Mucosa of descending colon (tissue), 3 donors: ENCODE results near the gene WDR54. TPM values are rescaled to one million over a fixed set of nuclear protein-coding genes. Genes with fewer than 3 reads are reported as not detected.
"Not testable (repeated sequence)": the region's sequence is repeated elsewhere in the genome, so short reads cannot be mapped to it uniquely, and the experiment has no call there.

ENCODE experiments used
- ATAC-seq: fragments of 200-7000 bp; cut with Tn5 transposase; one replicate; pipeline ENCODE4 v1.9.1; 2020; ENCODE audit warnings: mild to moderate bottlenecking, moderate library complexity
- DNase-seq, 3 donors: peaks; one replicate each; pipeline ENCODE4 v3.0.0-alpha.2; 2020
- H3K36me3 ChIP-seq: fragments of 200-600 bp; one replicate; pipeline ENCODE4 v1.8.0; 2021; ENCODE audit warnings: low read depth, mild to moderate bottlenecking
- H3K4me1 ChIP-seq: fragments of 200-600 bp; one replicate; pipeline ENCODE4 v1.8.0; 2021; ENCODE audit warnings: low read depth, mild to moderate bottlenecking
- H3K4me3 ChIP-seq: fragments of 200-600 bp; one replicate; pipeline ENCODE4 v1.8.0; 2021; ENCODE audit warnings: mild to moderate bottlenecking
- H3K9me3 ChIP-seq: fragments of 200-600 bp; one replicate; pipeline ENCODE4 v1.8.0; 2021; ENCODE audit warnings: mild to moderate bottlenecking
- intact Hi-C, 2 donors: fragments of 100-400 bp; cut with DNase I in 1 of 2; cut with micrococcal nuclease in 1 of 2; formaldehyde crosslinking; loops; one replicate each; pipeline versions ENCODE4 v1.11.0 to v1.11.1; 2022; cut with DNase I, micrococcal nuclease
- total RNA-seq, 3 donors: library from RNA; stranded (reverse); fragmentation: NEBNext Ultra II Directional in 2 of 3; extraction: Animal tissue kit (Norgen Biotek cat#: 25700) in 2 of 3; gene quantifications; one replicate each; pipeline versions ENCODE4 v1.2.1 to v1.2.4, GENCODE V29; 2021 to 2023
- TF ChIP-seq, protein P1 (sequence below): fragments of 200-600 bp; IDR thresholded peaks from one replicate; pipeline ENCODE4 v1.8.0; 2022; ENCODE audit warnings: antibody characterized with exemption, mild to moderate bottlenecking
- donor health status: DM: no; HTN: no; CAD: no; lungs with moderate emphysema.
- donor health status: DM: no; HTN: no; CAD: no.
- donor health status: DM: no; HTN: yes; CAD: no.

Gene WDR54
- total RNA-seq, 3 donors from 2014 or later: 4.0 to 4.8 (median 4.5) TPM

DNA sequence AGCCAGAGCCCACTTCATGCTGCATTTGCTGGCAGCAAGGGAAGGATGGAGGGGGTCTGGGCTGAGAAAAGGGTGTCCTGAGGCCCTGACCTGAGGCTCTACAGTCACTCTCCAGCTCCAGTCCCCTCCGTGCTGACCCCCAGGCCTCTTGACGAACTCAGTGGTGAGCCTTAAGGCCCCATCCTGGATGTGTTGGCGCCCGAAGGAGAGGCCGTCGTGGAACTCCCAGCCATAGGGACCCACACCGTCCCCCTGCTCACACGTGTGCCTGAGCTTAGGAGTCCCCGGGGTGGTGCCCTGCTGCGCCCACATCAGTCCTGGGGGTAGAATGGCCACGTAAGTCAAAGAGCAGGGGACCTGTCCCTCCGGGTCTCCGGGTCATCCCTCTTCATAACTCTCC lies 42.9 kb downstream of the WDR54 start:
- intact Hi-C loops: no loop called here
- peak; percentile 25 for ATAC-seq

DNA sequence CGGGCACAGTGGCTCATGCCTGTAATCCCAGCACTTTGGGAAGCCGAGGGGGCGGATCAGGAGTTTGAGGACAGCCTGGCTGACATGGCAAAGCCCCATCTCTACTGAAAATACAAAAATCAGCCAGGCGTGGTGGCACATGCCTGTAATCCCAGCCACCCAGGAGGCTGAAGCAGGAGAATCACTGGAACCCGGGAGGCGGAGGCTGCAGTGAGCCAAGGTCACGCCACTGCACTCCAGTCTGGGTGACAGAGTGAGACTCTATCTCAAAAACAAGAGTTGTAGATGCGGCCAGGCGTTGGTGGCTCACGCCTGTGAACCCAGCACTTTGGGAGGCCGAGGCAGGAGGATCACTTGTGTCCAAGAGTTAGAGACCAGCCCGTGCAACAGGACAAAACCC lies 49.2 kb downstream of the WDR54 start:
- H3K4me3 ChIP-seq, DNase-seq, H3K36me3 ChIP-seq, H3K9me3 ChIP-seq, intact Hi-C loops, ATAC-seq: not testable (repeated sequence)
- peaks cover 24% of the 10 kb centered on the region for H3K4me1 ChIP-seq

More for the DNA sequence above, 42.9 kb downstream of the WDR54 start:
- Histone ChIP-seq H3K36me3 (no peaks in the 10 kb centered on the region), H3K9me3 (no peaks in the 10 kb centered on the region), H3K4me3 (peak overlapping the region; percentile 71), H3K4me1 (peaks cover 16% of the 10 kb centered on the region)
- DNase-seq: no peak
- TF ChIP-seq, protein P1, sequence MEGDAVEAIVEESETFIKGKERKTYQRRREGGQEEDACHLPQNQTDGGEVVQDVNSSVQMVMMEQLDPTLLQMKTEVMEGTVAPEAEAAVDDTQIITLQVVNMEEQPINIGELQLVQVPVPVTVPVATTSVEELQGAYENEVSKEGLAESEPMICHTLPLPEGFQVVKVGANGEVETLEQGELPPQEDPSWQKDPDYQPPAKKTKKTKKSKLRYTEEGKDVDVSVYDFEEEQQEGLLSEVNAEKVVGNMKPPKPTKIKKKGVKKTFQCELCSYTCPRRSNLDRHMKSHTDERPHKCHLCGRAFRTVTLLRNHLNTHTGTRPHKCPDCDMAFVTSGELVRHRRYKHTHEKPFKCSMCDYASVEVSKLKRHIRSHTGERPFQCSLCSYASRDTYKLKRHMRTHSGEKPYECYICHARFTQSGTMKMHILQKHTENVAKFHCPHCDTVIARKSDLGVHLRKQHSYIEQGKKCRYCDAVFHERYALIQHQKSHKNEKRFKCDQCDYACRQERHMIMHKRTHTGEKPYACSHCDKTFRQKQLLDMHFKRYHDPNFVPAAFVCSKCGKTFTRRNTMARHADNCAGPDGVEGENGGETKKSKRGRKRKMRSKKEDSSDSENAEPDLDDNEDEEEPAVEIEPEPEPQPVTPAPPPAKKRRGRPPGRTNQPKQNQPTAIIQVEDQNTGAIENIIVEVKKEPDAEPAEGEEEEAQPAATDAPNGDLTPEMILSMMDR: no peak

DNA sequence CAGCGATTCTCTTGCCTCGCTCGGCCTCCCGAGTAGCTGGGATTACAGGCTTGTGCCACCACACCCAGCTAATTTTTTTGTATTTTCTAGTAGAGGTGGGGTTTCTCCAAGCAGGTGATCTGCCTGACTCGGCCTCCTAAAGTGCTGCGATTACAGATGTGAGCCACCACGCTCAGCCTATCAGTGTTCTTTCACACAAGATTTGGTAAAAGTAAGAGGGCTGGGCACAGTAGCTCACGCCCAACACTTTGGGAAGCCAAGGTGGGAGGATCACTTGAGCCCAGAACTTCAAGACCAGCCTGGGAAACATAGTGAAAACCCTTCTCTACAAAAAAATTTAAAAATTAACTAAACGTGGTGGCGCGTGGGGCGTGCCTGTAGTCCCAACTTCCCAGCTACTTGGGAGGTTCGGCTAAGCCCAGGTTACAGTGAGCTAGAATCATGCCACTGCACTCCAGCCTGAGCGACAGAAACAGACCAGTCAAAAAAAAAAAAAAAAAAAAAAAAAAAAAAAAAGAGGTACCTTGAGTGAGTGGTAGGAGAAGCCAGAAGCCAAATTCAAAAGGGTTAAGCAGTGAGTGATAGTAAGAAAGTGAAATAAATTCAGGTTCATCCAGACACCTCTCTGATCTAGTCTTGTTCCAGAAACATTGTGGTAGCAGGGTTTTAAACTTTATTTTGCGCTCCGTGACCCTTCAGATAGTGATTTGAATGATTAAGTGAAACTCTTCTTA lies 50.0 kb downstream of the WDR54 start:
- TF ChIP-seq, protein P1: no peak
- peaks cover 19% of the 10 kb centered on the region for H3K4me1 ChIP-seq
- peak; percentile 4 for ATAC-seq
- peak overlapping the region; percentile 37 for H3K4me3 ChIP-seq
- H3K36me3 ChIP-seq: no peaks in the 10 kb centered on the region
- intact Hi-C loops: no loop called here
- no peaks in the 10 kb centered on the region for H3K9me3 ChIP-seq
- no peak for DNase-seq

DNA sequence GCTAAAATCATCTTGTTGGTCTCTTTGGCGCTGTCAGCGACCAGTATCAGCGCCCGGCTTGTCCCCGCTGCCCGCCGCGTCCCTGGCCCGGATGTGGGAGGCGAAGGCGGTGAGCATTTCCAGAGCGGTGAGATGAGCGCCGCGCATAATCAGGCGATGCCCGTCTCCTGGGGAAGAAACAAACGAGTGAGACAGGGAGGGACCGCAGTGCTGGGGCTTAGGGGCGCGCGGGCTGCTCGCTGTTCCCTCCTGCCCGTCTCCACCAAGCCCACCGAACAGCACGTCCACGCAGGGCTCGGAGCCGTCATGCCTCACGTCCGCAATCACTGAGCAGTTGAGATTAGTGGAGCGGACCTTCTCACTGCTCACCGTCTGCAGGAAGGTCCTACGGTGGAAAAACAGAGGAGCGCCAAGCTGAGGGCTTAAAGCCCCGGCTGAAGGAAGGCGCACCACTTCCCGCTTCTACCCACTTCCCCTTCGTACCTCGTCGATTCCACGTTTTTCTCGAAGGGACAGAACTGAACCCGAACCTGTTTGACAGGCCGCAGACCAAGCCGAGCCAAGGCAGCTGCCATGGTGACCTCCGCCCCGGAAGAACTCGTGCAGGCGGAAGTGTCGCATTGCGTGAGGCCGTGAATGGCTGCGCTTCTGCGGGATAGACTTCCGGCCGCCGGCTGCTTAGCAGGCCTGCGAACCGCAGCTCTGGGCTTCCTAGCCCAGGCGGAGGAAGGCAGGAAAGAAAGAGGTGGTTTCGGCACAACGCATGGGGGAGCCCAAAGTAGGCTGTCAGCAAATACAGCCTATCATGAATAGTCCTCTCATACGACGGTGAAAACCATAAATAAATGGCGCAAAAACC lies 50.8 kb downstream of the WDR54 start, which contains the start of gene MRPL53:
MRPL53 (minus strand) TSS at position 595 of the 859 bp plus-strand sequence; CDS start at position 575, 20 bp downstream.
- TF ChIP-seq, protein P1: no peak
- DNase-seq: peak; percentile 96 to 97 (median 97)
- intact Hi-C loops: no loop called here
- ATAC-seq: peak; percentile 97
- Histone ChIP-seq H3K36me3 (no peaks in the 10 kb centered on the region), H3K9me3 (no peaks in the 10 kb centered on the region), H3K4me1 (peaks cover 19% of the 10 kb centered on the region), H3K4me3 (peak within 1 kb of the TSS; percentile 37)

DNA sequence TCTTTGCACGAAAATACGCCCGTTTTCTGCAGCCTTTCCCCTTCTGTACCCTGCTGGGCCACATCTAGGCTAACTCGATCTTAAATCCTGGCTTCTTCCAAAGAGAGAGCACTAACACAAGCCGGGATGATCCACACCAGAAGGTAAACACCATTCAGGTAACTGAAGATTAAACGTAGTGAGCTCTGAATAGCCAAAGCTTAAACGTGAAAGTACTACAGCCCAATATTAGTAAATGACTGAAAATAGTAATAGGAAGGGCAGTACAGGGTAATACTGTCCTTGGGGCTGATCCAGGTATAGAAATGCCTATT lies 51.4 kb downstream of the WDR54 start:
- peak; percentile 7 for ATAC-seq
- Histone ChIP-seq H3K4me1 (peaks cover 19% of the 10 kb centered on the region), H3K9me3 (no peaks in the 10 kb centered on the region), H3K36me3 (no peaks in the 10 kb centered on the region), H3K4me3 (no peak overlapping the region)
- intact Hi-C loops: no loop called here
- no peak for DNase-seq
- TF ChIP-seq, protein P1: no peak

DNA sequence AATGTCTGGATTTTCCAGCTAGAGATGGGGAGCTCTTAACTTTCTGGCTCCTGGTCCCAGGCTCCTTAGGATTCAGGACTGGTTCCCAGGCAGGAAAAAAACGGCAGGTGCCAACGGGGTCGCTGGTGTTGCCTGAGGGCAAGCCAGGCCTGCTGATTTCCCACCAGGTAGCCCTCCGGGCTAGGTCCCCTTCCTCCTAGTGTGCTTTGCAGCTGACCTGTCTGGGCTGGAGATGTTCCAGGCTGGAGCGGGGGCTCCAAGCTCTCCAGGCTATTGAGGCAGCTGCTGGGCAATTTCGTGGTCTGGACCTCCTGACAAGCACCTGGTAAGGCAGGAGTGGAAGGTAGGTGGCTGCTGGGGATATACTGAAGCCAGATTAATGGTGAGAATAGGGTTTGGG lies 53.0 kb downstream of the WDR54 start:
- TF ChIP-seq, protein P1: no peak
- Histone ChIP-seq H3K4me1 (peaks cover 19% of the 10 kb centered on the region), H3K4me3 (no peak overlapping the region), H3K36me3 (no peaks in the 10 kb centered on the region), H3K9me3 (no peaks in the 10 kb centered on the region)
- intact Hi-C loops: no loop called here
- ATAC-seq (no peak), DNase-seq (no peak)
